GM19193 (cell line): ENCODE data around the gene SLC25A5.

ENCODE experiments used
- POLR2A ChIP-seq: IDR thresholded peaks from 4 replicates; pipeline ENCODE4 v1.6.1; 2011; ENCODE audit not compliant: insufficient read depth, insufficient read length; ENCODE audit errors: extremely low read depth

Gene SLC25A5

GRCh38 chrX:119467842-119468550 is at the start of gene SLC25A5:
TSS of gene SLC25A5 (plus strand) at chrX:119468444. CDS start at chrX:119468516, 72 bp downstream.
- TF ChIP-seq POLR2A = peak; percentile 96

- TF ChIP-seq POLR2A = no peak
Observed at GRCh38 chrX:119419146-119419545, 49.1 kb upstream of the SLC25A5 start.

GRCh38 chrX:119419898-119420297 is 48.3 kb upstream of the SLC25A5 start:
- TF ChIP-seq POLR2A = no peak

GRCh38 chrX:119421016-119421705 is 47.1 kb upstream of the SLC25A5 start:
- no peak for TF ChIP-seq POLR2A

GRCh38 chrX:119423631-119424030 is 44.6 kb upstream of the SLC25A5 start:
- no peak for TF ChIP-seq POLR2A

- no peak for TF ChIP-seq POLR2A
Observed at GRCh38 chrX:119424999-119425398, 43.2 kb upstream of the SLC25A5 start.

- TF ChIP-seq POLR2A = no peak
Observed at GRCh38 chrX:119427024-119427794, 41.0 kb upstream of the SLC25A5 start.

- TF ChIP-seq POLR2A = no peak
Observed at GRCh38 chrX:119427795-119428185, 40.5 kb upstream of the SLC25A5 start.

- TF ChIP-seq POLR2A = no peak
Observed at GRCh38 chrX:119429471-119429870, 38.8 kb upstream of the SLC25A5 start.

GRCh38 chrX:119442286-119442685 is 26.0 kb upstream of the SLC25A5 start:
- TF ChIP-seq POLR2A = no peak

- TF ChIP-seq POLR2A = no peak
Observed at GRCh38 chrX:119453202-119453601, 15.0 kb upstream of the SLC25A5 start.

- TF ChIP-seq POLR2A = no peak
Observed at GRCh38 chrX:119455264-119455663, 13.0 kb upstream of the SLC25A5 start.

- no peak for TF ChIP-seq POLR2A
Observed at GRCh38 chrX:119459181-119459580, 9.1 kb upstream of the SLC25A5 start.

GRCh38 chrX:119465555-119465954 is 2.7 kb upstream of the SLC25A5 start:
- no peak for TF ChIP-seq POLR2A

- no peak for TF ChIP-seq POLR2A
Observed at GRCh38 chrX:119466970-119467369, 1.3 kb upstream of the SLC25A5 start.
